HepG2 (cell line): Measurements from ENCODE around the gene SLC12A3.

Experiments used
- CTCF ChIP-seq: sonication (generic); formaldehyde crosslinking; IDR thresholded peaks from 2 replicates; pipeline ENCODE4 v1.5.0; 2020; ENCODE audit warnings: mild to moderate bottlenecking, missing genetic modification reagents, moderate library complexity
- HNRNPUL1 ChIP-seq: fragments of 200-400 bp; formaldehyde crosslinking; IDR thresholded peaks from 2 replicates; pipeline ENCODE4 v1.6.1; 2017; ENCODE audit warnings: low read depth, mild to moderate bottlenecking, low read length, moderate library complexity
- RNF2 ChIP-seq: fragments of 450-650 bp; conservative IDR thresholded peaks from 2 replicates; pipeline ENCODE4 v1.6.1; 2016; ENCODE audit warnings: low read depth
- RXRA ChIP-seq: sonication (generic); formaldehyde crosslinking; IDR thresholded peaks from 2 replicates; pipeline ENCODE4 v1.5.1; 2020; ENCODE audit warnings: missing genetic modification reagents
- TCF12 ChIP-seq, 2 experiments: fragments of 450-650 bp in 1 of 2; sonication (generic) in 1 of 2; formaldehyde crosslinking in 1 of 2; IDR thresholded peaks; 2 replicates each; pipeline versions ENCODE4 v1.6.1 to v1.8.0; 2017 to 2022; ENCODE audit warnings: antibody characterized with exemption in 1 of 2, mild to moderate bottlenecking in 1 of 2, missing genetic modification reagents in 1 of 2, moderate library complexity in 1 of 2
- TCF7 ChIP-seq: sonication (generic); IDR thresholded peaks from 2 replicates; pipeline ENCODE4 v1.6.1; 2016; ENCODE audit warnings: antibody characterized with exemption, low read depth
- YY1 ChIP-seq: IDR thresholded peaks from 2 replicates; pipeline ENCODE4 v1.6.1; 2011; ENCODE audit warnings: low read length, low read depth, moderate library complexity, mild to moderate bottlenecking; ENCODE audit not compliant: insufficient read depth, insufficient replicate concordance
- ZNF512 ChIP-seq: sonication (generic); formaldehyde crosslinking; IDR thresholded peaks from 2 replicates; pipeline ENCODE4 v1.4.0; 2020; ENCODE audit warnings: mild to moderate bottlenecking, missing genetic modification reagents

- TF ChIP-seq YY1 (no peak), TCF12 (IDR thresholded peaks at IDR 0.05) (no peak), TCF12 (CRISPR knock-in tag; IDR thresholded peaks at IDR 0.05) (no peak), ZNF512 (CRISPR knock-in tag) (no peak), RXRA (CRISPR knock-in tag) (no peak), CTCF (CRISPR knock-in tag) (no peak), TCF7 (no peak), RNF2 (no peak), HNRNPUL1 (no peak)
These were observed 44.5 kb downstream of the SLC12A3 start for GRCh38 chr16:56909527-56909979.
